Mesangial cell (primary cell): ENCODE results near the gene PSMA1. TPM values are rescaled to one million over a fixed set of nuclear protein-coding genes. Genes with fewer than 3 reads are reported as not detected.

Experiments
- total RNA-seq: library from RNA; depleted of rRNA; stranded (reverse); fragments of >200 nt; gene quantifications from 2 replicates; pipeline ENCODE4 v1.2.3, GENCODE V29; 2015

Gene PSMA1
- total RNA-seq = 110 and 145 TPM in 2 replicates

GRCh38 chr11:14519917-14520746, at the start of gene PSMA1:
PSMA1 (minus strand) TSS chr11:14520386; CDS start chr11:14520299, 87 bp downstream.

GRCh38 chr11:14499560-14500180, 20.5 kb downstream of the PSMA1 start, which contains the start of gene COPB1:
COPB1 (minus strand) TSS chr11:14499811; CDS start chr11:14498928, 883 bp downstream.

Other genes with a start within 250 kb of the PSMA1 start
- 75.0 and 105 TPM in 2 replicates for gene RRAS2, start 161.2 kb downstream of the PSMA1 start, total RNA-seq
- gene COPB1, start 20.6 kb downstream of the PSMA1 start, total RNA-seq = 76.2 and 104 TPM in 2 replicates
- 1.6 and 3.3 TPM in 2 replicates for gene PDE3B, start 123.4 kb upstream of the PSMA1 start, total RNA-seq